Esophagus (tissue), 2 donors: Measurements from ENCODE around the gene SYNDIG1L. TPM values are rescaled to one million over a fixed set of nuclear protein-coding genes. Genes with fewer than 3 reads are reported as not detected.
"Not testable (repeated sequence)": the region's sequence is repeated elsewhere in the genome, so short reads cannot be mapped to it uniquely, and the experiment has no call there.

Experiments
- H3K27ac ChIP-seq, 2 donors: one replicate each; pipeline ENCODE4 v1.5.1; 2013; ENCODE audit warnings: low read depth in 2 of 2, mild to moderate bottlenecking in 2 of 2, inconsistent platforms in 1 of 2, low read length in 1 of 2, moderate library complexity in 1 of 2
- H3K27me3 ChIP-seq, 2 donors: one replicate each; pipeline ENCODE4 v1.6.1; 2013; ENCODE audit warnings: low read length in 2 of 2, control low read depth in 1 of 2, mild to moderate bottlenecking in 1 of 2; ENCODE audit not compliant: insufficient read depth in 2 of 2, control insufficient read depth in 1 of 2
- H3K36me3 ChIP-seq, 2 donors: one replicate each; pipeline ENCODE4 v1.6.1; 2013; ENCODE audit warnings: low read length in 1 of 2; ENCODE audit not compliant: control insufficient read depth in 2 of 2, insufficient read depth in 2 of 2
- H3K4me1 ChIP-seq, 2 donors: one replicate each; pipeline ENCODE4 v1.6.1; 2013; ENCODE audit warnings: low read length in 1 of 2; ENCODE audit not compliant: control insufficient read depth in 2 of 2, insufficient read depth in 2 of 2
- H3K4me3 ChIP-seq, 2 donors: one replicate each; pipeline ENCODE4 v1.5.1; 2013; ENCODE audit warnings: low read length in 2 of 2, mild to moderate bottlenecking in 2 of 2, low read depth in 1 of 2, moderate library complexity in 1 of 2
- H3K9me3 ChIP-seq, 2 donors: one replicate each; pipeline ENCODE4 v1.6.1; 2013; ENCODE audit warnings: mild to moderate bottlenecking in 2 of 2, low read depth in 1 of 2, low read length in 1 of 2, moderate library complexity in 1 of 2; ENCODE audit not compliant: control insufficient read depth in 2 of 2, insufficient read depth in 1 of 2
- WGBS, 2 donors: extraction: QIAGEN DNeasy Blood & Tissue Kit; methylation state at CpG; one replicate each; pipeline ENCODE4 v1.1.7; 2013; 5-methylcytosine and 5-hydroxymethylcytosine counted together
- polyA plus RNA-seq, 2 donors: library from polyadenylated mRNA; stranded (reverse); fragments of 200-250 nt; gene quantifications; one replicate each; pipeline ENCODE4 v1.2.3, GENCODE V29; 2013
- donor health status: healthy with polysubstance abuse.
- donor health status: Bipolar disorder and iron deficiency.

Gene SYNDIG1L
- polyA plus RNA-seq, 2 donors: 0.02 to 0.04 TPM

GRCh38 chr14:74462993-74463392 is 37.0 kb upstream of the SYNDIG1L start:
- WGBS, 2 donors: 93 to 95% methylated on average over 3 of the region's 3 CpGs
- no peak overlapping the region for H3K4me3 ChIP-seq

GRCh38 chr14:74459976-74460375 is 34.0 kb upstream of the SYNDIG1L start:
- Histone ChIP-seq H3K4me3 (no peak overlapping the region), H3K9me3 (no peaks in the 10 kb centered on the region), H3K4me1 (no peaks in the 10 kb centered on the region), H3K36me3 (no peaks in the 10 kb centered on the region), H3K27me3 (no peaks in the 10 kb centered on the region), H3K27ac (no peak overlapping the region)
- 79 to 85% methylated on average over 6 of the region's 6 CpGs for WGBS, 2 donors

More at GRCh38 chr14:74462993-74463392, 37.0 kb upstream of the SYNDIG1L start:
- no peaks in the 10 kb centered on the region for H3K4me1 ChIP-seq
- no peak overlapping the region for H3K27ac ChIP-seq
- H3K36me3 ChIP-seq: no peaks in the 10 kb centered on the region
- no peaks in the 10 kb centered on the region for H3K9me3 ChIP-seq
- H3K27me3 ChIP-seq: no peaks in the 10 kb centered on the region

- WGBS, 2 donors: 66 to 67% methylated on average over 10 of the region's 10 CpGs
- H3K36me3 ChIP-seq: no peaks in the 10 kb centered on the region
- no peaks in the 10 kb centered on the region for H3K4me1 ChIP-seq
- H3K9me3 ChIP-seq: no peaks in the 10 kb centered on the region
- no peaks in the 10 kb centered on the region for H3K27me3 ChIP-seq
- no peak overlapping the region for H3K27ac ChIP-seq
- H3K4me3 ChIP-seq: no peak overlapping the region
Measured at GRCh38 chr14:74459289-74459946, 33.4 kb upstream of the SYNDIG1L start.

GRCh38 chr14:74457565-74457895 is 31.5 kb upstream of the SYNDIG1L start:
- no peaks in the 10 kb centered on the region for H3K36me3 ChIP-seq
- H3K4me1 ChIP-seq: no peaks in the 10 kb centered on the region
- no peak overlapping the region for H3K4me3 ChIP-seq
- H3K9me3 ChIP-seq: no peaks in the 10 kb centered on the region
- no peak overlapping the region for H3K27ac ChIP-seq
- 85% methylated on average over 4 of the region's 4 CpGs for WGBS, 2 donors
- H3K27me3 ChIP-seq: no peaks in the 10 kb centered on the region

- Histone ChIP-seq H3K4me1 (no peaks in the 10 kb centered on the region), H3K4me3 (no peak overlapping the region), H3K36me3 (no peaks in the 10 kb centered on the region), H3K27me3 (no peaks in the 10 kb centered on the region), H3K27ac (no peak overlapping the region), H3K9me3 (no peaks in the 10 kb centered on the region)
- whole genome bisulfite sequencing, 2 donors: 85% methylated on average over 17 of the region's 17 CpGs
Measured at GRCh38 chr14:74456684-74457564, 30.9 kb upstream of the SYNDIG1L start.

- not testable (repeated sequence) for H3K36me3 ChIP-seq, H3K4me1 ChIP-seq, H3K4me3 ChIP-seq, H3K9me3 ChIP-seq, H3K27ac ChIP-seq, H3K27me3 ChIP-seq
- 65 to 74% methylated on average over 5 of the region's 5 CpGs for WGBS, 2 donors
Measured at GRCh38 chr14:74454397-74454796, 28.4 kb upstream of the SYNDIG1L start.

- 36 to 43% methylated on average over 3 of the region's 3 CpGs for WGBS, 2 donors
- no peak overlapping the region for H3K27ac ChIP-seq
Measured at GRCh38 chr14:74444866-74445265, 18.9 kb upstream of the SYNDIG1L start.

GRCh38 chr14:74442757-74443156 is 16.7 kb upstream of the SYNDIG1L start:
- Histone ChIP-seq H3K27me3 (no peaks in the 10 kb centered on the region), H3K36me3 (no peaks in the 10 kb centered on the region), H3K9me3 (no peaks in the 10 kb centered on the region), H3K4me3 (no peak overlapping the region), H3K27ac (no peak overlapping the region), H3K4me1 (no peaks in the 10 kb centered on the region)

More at GRCh38 chr14:74444866-74445265, 18.9 kb upstream of the SYNDIG1L start:
- Histone ChIP-seq H3K4me1 (no peaks in the 10 kb centered on the region), H3K9me3 (no peaks in the 10 kb centered on the region), H3K27me3 (no peaks in the 10 kb centered on the region), H3K36me3 (no peaks in the 10 kb centered on the region), H3K4me3 (no peak overlapping the region)

GRCh38 chr14:74441113-74441512 is 15.1 kb upstream of the SYNDIG1L start:
- H3K9me3 ChIP-seq: no peaks in the 10 kb centered on the region
- no peaks in the 10 kb centered on the region for H3K36me3 ChIP-seq
- H3K27me3 ChIP-seq: no peaks in the 10 kb centered on the region
- H3K4me3 ChIP-seq: no peak overlapping the region
- no peaks in the 10 kb centered on the region for H3K4me1 ChIP-seq
- WGBS, 2 donors: 76 to 78% methylated on average over 3 of the region's 3 CpGs
- H3K27ac ChIP-seq: no peak overlapping the region
